T47D (cell line): Measurements from ENCODE around the gene PSMA5.

Experiments
- DNase-seq, 2 experiments: peaks; one replicate each; pipeline versions ENCODE4 v3.0.0 to v3.0.0-alpha.2; 2011 to 2012; ENCODE audit warnings: low read depth in 1 of 2, low spot score in 1 of 2
- JUND ChIP-seq: IDR thresholded peaks from 2 replicates; pipeline ENCODE4 v1.6.1; 2012; ENCODE audit warnings: low read depth
- in situ Hi-C: cut with HindIII; loops from 2 replicates; pipeline ENCODE4 v1.10.0; 2016; ENCODE audit warnings: low sequenced_read_pairs, low pct_unique_long_range_greater_than_20kb

PSMA5 gene

GRCh38 chr1:109367626-109368025 lies 58.6 kb downstream of the PSMA5 start:
- DNase-seq: no peak
- TF ChIP-seq JUND: no peak
- in situ Hi-C loops: no loop called here

DNA sequence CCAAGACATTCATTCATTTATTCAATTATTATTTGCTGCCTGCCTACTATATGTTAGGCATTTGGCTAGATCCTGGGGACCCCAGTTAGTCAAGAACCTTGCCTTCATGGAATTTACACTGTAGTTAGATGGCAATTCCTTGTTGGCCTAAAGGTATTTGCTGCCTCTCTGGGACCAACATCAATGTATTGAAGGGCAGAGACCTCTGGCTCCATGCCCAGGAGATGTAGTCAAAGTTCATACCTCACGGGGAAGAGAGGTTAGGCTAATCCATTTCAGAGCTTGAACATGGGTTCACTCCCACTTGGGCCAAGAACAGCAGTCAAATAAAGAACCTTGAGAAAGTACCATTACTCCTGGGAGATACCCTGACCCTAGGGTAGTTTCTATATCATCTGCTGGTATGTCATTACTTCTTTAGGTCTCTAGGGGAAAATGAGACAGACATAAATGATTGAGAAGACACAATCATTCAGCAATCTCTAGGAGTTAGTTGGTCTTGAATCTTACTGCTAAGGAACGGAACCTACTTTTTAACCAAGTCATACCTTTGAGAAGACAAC lies 60.5 kb downstream of the PSMA5 start:
- TF ChIP-seq JUND: no peak
- in situ Hi-C loops: no loop called here
- no peak for DNase-seq

DNA sequence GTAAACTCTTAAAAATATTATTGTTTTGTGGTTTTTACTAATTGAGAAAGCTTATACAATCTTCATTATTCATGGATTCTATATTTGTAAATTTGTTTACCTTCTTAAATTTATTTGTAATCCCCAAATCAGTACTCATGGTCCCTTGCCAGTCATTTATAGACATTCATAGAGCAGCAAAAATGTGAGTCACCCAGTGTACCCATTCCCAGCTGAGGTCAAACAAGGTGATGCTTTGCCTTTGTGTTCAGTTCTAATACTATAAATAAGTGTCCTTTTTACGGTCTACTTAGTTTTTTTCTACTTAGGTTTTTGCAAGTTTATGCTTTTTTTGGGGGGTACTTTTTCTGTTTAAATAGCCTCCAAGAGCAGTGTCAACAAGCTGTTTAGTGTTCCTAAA lies 64.6 kb downstream of the PSMA5 start:
- in situ Hi-C loops: no loop called here
- no peak for DNase-seq
- TF ChIP-seq JUND: no peak

GRCh38 chr1:109361069-109361468 lies 65.2 kb downstream of the PSMA5 start:
- no peak for DNase-seq
- in situ Hi-C loops: no loop called here
- no peak for TF ChIP-seq JUND

DNA sequence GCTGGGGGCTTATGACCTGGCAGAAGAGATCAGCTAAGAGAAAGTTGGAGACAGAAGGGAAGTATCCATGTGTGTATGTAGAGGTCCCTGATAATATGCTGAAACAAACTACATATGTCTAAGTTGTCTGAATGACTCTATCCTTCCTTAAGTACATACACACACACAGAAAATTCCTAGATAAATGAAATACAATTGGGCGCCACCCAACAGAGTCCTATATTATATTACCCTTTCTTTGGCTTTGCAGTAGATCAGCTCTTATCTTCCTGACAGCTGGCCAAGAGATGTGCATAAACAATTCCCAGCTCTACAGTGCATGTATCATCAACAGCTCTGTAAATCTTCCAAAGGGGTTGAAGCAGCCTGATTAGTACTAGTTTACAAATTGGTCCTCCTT lies 68.6 kb downstream of the PSMA5 start:
- in situ Hi-C loops: no loop called here
- no peak for DNase-seq
- no peak for TF ChIP-seq JUND

- in situ Hi-C loops: no loop called here
- no peak for DNase-seq
- no peak for TF ChIP-seq JUND
Measured at GRCh38 chr1:109356915-109357314, 69.3 kb downstream of the PSMA5 start.

DNA sequence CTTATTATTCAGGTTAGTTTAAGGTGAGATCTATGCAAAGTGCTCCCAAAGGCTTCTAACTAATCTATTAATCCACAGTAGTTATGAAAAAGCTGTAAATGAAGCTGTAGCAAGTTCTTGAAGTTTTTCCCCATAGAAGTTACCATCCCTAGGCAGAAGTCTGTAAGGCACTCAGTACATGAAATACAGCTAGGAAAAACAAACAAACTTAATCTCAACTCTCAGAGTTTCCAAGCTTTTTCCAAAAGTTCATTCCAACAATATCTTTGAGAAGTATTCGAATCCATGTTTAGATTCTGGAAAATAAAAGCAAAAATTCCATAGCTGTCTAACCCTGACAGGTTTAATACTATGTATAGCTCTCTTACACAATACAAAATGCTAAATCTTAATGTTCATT lies 69.7 kb downstream of the PSMA5 start:
- in situ Hi-C loops: no loop called here
- no peak for DNase-seq
- no peak for TF ChIP-seq JUND

DNA sequence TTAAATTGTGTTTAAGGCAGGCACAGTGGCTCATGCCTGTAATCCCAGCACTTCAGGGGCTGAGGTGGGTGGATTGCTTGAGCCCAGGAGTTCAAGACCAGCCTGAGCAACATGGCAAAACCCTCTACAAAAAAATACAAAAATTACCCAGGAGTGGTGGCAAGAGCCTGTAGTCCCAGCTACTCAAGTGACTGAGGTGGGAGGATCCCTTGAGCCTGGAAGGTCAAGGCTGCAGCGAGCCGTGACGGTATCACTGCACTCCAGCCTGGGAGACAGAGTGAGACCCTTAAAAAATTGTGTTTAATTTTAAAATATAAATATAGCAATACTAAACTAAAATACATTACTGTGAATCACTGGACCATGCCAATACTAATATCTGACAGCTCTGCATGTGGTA lies 71.3 kb downstream of the PSMA5 start:
- DNase-seq: no peak
- no peak for TF ChIP-seq JUND
- in situ Hi-C loops: no loop called here

DNA sequence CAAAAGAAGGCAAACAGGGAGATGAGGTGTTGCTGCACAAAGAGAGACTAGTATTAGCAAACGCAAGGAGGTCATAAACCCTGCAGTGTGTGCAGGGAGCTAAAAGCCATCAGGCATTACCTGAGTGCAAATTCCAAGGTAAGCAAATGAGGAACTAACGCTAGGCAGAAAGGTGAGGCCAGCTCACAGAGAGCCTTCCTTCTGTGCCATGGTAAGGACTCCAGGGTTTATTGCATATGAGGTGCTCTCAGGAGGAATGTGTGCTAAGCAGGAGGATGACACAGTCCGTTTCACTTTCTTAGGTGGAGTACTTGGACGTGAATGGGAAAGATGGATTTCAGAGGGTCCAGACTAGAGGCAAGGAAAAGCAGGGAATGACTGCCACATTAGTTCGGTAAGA lies 74.8 kb downstream of the PSMA5 start:
- in situ Hi-C loops: no loop called here
- no peak for TF ChIP-seq JUND
- no peak for DNase-seq

GRCh38 chr1:109350655-109351054 lies 75.6 kb downstream of the PSMA5 start:
- no peak for DNase-seq
- no peak for TF ChIP-seq JUND
- in situ Hi-C loops: no loop called here

DNA sequence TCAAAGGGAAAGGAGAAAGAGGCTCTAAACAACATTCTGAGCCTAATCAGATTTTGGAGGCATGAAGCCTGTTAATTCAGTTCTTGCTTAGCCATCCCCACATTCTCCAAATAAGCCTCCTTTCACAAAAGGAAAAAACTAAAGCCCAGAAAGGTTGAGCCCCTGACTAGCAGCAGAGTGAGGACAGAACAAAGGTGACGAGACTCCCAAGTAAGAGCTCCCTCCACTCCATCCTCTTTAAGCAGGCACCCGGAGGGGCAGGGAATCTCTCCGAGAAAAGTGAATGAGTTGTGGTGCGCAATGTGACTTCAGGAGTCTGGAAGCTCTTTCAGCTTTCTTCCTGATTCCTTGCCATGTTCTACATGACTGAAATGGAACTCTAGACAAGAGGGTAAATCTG lies 76.1 kb downstream of the PSMA5 start:
- TF ChIP-seq JUND: no peak
- in situ Hi-C loops: no loop called here
- DNase-seq: no peak
